SK-N-SH treated with all-trans-retinoic acid at 6 μM for 48 hours (cell line): ENCODE measurements around the gene ZKSCAN4.

Source experiments
- CSDC2 ChIP-seq: fragments of 250-450 bp; sonication (Bioruptor Pico); IDR thresholded peaks from 2 replicates; pipeline ENCODE4 v1.5.0; 2020; ENCODE audit warnings: mild to moderate bottlenecking, moderate library complexity
- CSRNP3 ChIP-seq: fragments of 250-450 bp; sonication (Bioruptor Pico); IDR thresholded peaks from 2 replicates; pipeline ENCODE4 v1.5.1; 2021; ENCODE audit warnings: mild to moderate bottlenecking, moderate library complexity
- ESRRG ChIP-seq: fragments of 250-450 bp; sonication (Bioruptor Pico); IDR thresholded peaks from 2 replicates; pipeline ENCODE4 v1.6.1; 2021; ENCODE audit warnings: mild to moderate bottlenecking
- GLIS3 ChIP-seq: fragments of 250-450 bp; sonication (Bioruptor Pico); IDR thresholded peaks from 2 replicates; pipeline ENCODE4 v1.5.0; 2020; ENCODE audit warnings: mild to moderate bottlenecking, moderate library complexity
- RARB ChIP-seq: fragments of 250-450 bp; sonication (Bioruptor Pico); IDR thresholded peaks from 2 replicates; pipeline ENCODE4 v1.8.0; 2021; ENCODE audit warnings: mild to moderate bottlenecking, moderate library complexity
- ZFP3 ChIP-seq: fragments of 250-450 bp; sonication (Bioruptor Pico); IDR thresholded peaks from 2 replicates; pipeline ENCODE4 v1.5.0; 2020; ENCODE audit warnings: mild to moderate bottlenecking, moderate library complexity
- TF ChIP-seq, protein P1 (sequence below): fragments of 250-450 bp; sonication (Bioruptor Pico); IDR thresholded peaks from 2 replicates; pipeline ENCODE4 v1.5.1; 2020; ENCODE audit warnings: low read depth, mild to moderate bottlenecking, moderate library complexity

- TF ChIP-seq, protein P1, sequence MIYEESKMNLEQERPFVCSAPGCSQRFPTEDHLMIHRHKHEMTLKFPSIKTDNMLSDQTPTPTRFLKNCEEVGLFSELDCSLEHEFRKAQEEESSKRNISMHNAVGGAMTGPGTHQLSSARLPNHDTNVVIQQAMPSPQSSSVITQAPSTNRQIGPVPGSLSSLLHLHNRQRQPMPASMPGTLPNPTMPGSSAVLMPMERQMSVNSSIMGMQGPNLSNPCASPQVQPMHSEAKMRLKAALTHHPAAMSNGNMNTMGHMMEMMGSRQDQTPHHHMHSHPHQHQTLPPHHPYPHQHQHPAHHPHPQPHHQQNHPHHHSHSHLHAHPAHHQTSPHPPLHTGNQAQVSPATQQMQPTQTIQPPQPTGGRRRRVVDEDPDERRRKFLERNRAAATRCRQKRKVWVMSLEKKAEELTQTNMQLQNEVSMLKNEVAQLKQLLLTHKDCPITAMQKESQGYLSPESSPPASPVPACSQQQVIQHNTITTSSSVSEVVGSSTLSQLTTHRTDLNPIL (CRISPR knock-in tag) = no peak
- TF ChIP-seq GLIS3 (no peak), RARB (CRISPR knock-in tag) (no peak), ZFP3 (CRISPR knock-in tag) (no peak), CSRNP3 (no peak), CSDC2 (CRISPR knock-in tag) (no peak), ESRRG (CRISPR knock-in tag) (no peak)
Observed at GRCh38 chr6:28226460-28226859, 25.6 kb downstream of the ZKSCAN4 start.
